Esophagus squamous epithelium (tissue), 5 donors: ENCODE results near the gene RASGRP1. TPM values are rescaled to one million over a fixed set of nuclear protein-coding genes. Genes with fewer than 3 reads are reported as not detected.

Source experiments
- DNase-seq: peaks from one replicate; lab custom pipeline; 2025; lab: John Stamatoyannopoulos, UW
- H3K27ac ChIP-seq, 4 donors: fragments of 200-600 bp; sonication (generic); one replicate each; pipeline ENCODE4 v1.5.1; 2016 to 2019; ENCODE audit warnings: mild to moderate bottlenecking in 1 of 4
- H3K27me3 ChIP-seq, 4 donors: fragments of 200-600 bp; sonication (generic); 1 replicate in 3 of 4; 2 replicates in 1 of 4; pipeline versions ENCODE4 v1.5.1 to v1.6.0; 2017 to 2021; ENCODE audit warnings: antibody characterized with exemption in 1 of 4
- H3K36me3 ChIP-seq, 3 donors: fragments of 200-600 bp; sonication (generic); one replicate each; pipeline ENCODE4 v1.5.1; 2016 to 2019
- H3K4me1 ChIP-seq, 3 donors: fragments of 200-600 bp; sonication (generic); one replicate each; pipeline ENCODE4 v1.5.1; 2017 to 2019
- H3K4me3 ChIP-seq, 4 donors: fragments of 200-600 bp; sonication (generic); 1 replicate in 3 of 4; 2 replicates in 1 of 4; pipeline ENCODE4 v1.5.1; 2016 to 2019; ENCODE audit warnings: mild to moderate bottlenecking in 2 of 4, moderate library complexity in 1 of 4
- H3K9me3 ChIP-seq, 3 donors: fragments of 200-600 bp; sonication (generic); one replicate each; pipeline ENCODE4 v1.5.1; 2016 to 2019
- CTCF ChIP-seq, 6 experiments: fragments of 450-650 bp in 4 of 6; fragments of 200-600 bp in 2 of 6; sonication (generic) in 2 of 6; IDR thresholded peaks; one replicate each; pipeline ENCODE4 v1.5.1; 2016 to 2019; ENCODE audit warnings: antibody characterized with exemption in 6 of 6, mild to moderate bottlenecking in 4 of 6, moderate library complexity in 4 of 6
- POLR2A ChIP-seq, 4 donors: fragments of 450-650 bp; IDR thresholded peaks; one replicate each; pipeline ENCODE4 v1.6.1; 2017; ENCODE audit warnings: antibody characterized with exemption in 4 of 4, mild to moderate bottlenecking in 4 of 4, moderate library complexity in 3 of 4
- WGBS, 2 donors: methylation state at CpG; one replicate each; pipeline ENCODE4 v1.1.5; 2018; 5-methylcytosine and 5-hydroxymethylcytosine counted together
- intact Hi-C: fragments of 100-400 bp; cut with DNase I; formaldehyde crosslinking; loops from one replicate; pipeline ENCODE4 v1.15.0; 2022
- total RNA-seq, 4 donors: library from RNA; depleted of rRNA; stranded (reverse); fragments of >200 nt; gene quantifications; one replicate each; pipeline ENCODE4 v1.1.0, GENCODE V29; 2016
- donor health status: DM: yes; HTN: yes; CAD: no.

Gene RASGRP1
- total RNA-seq, 4 donors from 2014 or later = 9.2 to 16.0 (median 12.2) TPM

GRCh38 chr15:38610748-38611147 is 46.1 kb upstream of the RASGRP1 start:
- no peaks in the 10 kb centered on the region for H3K36me3 ChIP-seq
- H3K4me1 ChIP-seq = peaks cover 5 to 53% (median 5%) of the 10 kb centered on the region in 3 donors
- intact Hi-C loops = no loop called here
- no peaks in the 10 kb centered on the region for H3K27me3 ChIP-seq
- H3K9me3 ChIP-seq = no peaks in the 10 kb centered on the region
- peak overlapping the region; percentile 50 to 75 (median 63) for H3K27ac ChIP-seq
- 66 to 84% methylated on average over 7 of the region's 7 CpGs for WGBS, 2 donors
- no peak for DNase-seq
- H3K4me3 ChIP-seq = no peak overlapping the region
- TF ChIP-seq CTCF (IDR thresholded peaks at IDR 0.05) (no peak), POLR2A (IDR thresholded peaks at IDR 0.05) (no peak)

- H3K4me3 ChIP-seq = no peak overlapping the region
- WGBS, 2 donors = 60 to 75% methylated on average over 4 of the region's 4 CpGs
- H3K36me3 ChIP-seq = no peaks in the 10 kb centered on the region
- no peaks in the 10 kb centered on the region for H3K9me3 ChIP-seq
- peak overlapping the region; percentile 18 to 75 (median 63) for H3K27ac ChIP-seq
- intact Hi-C loops = no loop called here
- no peaks in the 10 kb centered on the region for H3K27me3 ChIP-seq
- TF ChIP-seq CTCF (IDR thresholded peaks at IDR 0.05) = no peak
- TF ChIP-seq POLR2A (IDR thresholded peaks at IDR 0.05) = no peak
- peaks cover 5 to 53% (median 5%) of the 10 kb centered on the region in 3 donors for H3K4me1 ChIP-seq
- no peak for DNase-seq
These were observed 44.6 kb upstream of the RASGRP1 start for GRCh38 chr15:38609097-38609738.

- H3K9me3 ChIP-seq = no peaks in the 10 kb centered on the region
- TF ChIP-seq POLR2A (IDR thresholded peaks at IDR 0.05) (no peak), CTCF (IDR thresholded peaks at IDR 0.05) (no peak)
- H3K36me3 ChIP-seq = no peaks in the 10 kb centered on the region
- WGBS, 2 donors = 51% methylated on average over 7 of the region's 7 CpGs
- intact Hi-C loops = no loop called here
- peaks cover 5 to 53% (median 5%) of the 10 kb centered on the region in 3 donors for H3K4me1 ChIP-seq
- peak overlapping the region; percentile 34 to 75 (median 63) for H3K27ac ChIP-seq
- no peaks in the 10 kb centered on the region for H3K27me3 ChIP-seq
- H3K4me3 ChIP-seq = no peak overlapping the region
- no peak for DNase-seq
These were observed 44.1 kb upstream of the RASGRP1 start for GRCh38 chr15:38608682-38609081.

DNA sequence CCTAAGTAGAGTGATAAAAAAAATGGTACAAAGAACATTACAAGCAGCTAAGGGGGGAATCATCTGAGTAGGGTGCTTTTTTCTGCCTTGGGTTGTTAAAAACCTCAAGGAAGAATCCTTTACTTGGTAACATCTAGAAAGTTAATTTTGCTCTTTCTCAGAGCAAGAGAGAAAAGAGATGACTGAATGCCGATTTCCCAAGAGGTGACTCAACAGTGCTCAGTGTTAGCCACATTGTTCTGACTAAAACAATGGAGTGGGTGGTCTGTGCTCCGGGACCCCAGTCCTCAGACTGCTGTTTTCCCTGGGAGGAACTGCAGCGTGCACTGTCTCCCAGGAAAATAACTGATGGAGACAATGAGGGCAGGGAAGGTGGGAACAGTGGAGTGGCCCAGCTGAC is 41.1 kb upstream of the RASGRP1 start:
- TF ChIP-seq POLR2A (IDR thresholded peaks at IDR 0.05) (no peak), CTCF (IDR thresholded peaks at IDR 0.05) (no peak)
- 34 to 58% methylated on average over 3 of the region's 3 CpGs for WGBS, 2 donors
- no peak for DNase-seq
- no peak overlapping the region for H3K27ac ChIP-seq
- H3K4me1 ChIP-seq = peaks cover 0 to 27% (median 5%) of the 10 kb centered on the region in 3 donors
- H3K27me3 ChIP-seq = no peaks in the 10 kb centered on the region
- H3K36me3 ChIP-seq = no peaks in the 10 kb centered on the region
- no peaks in the 10 kb centered on the region for H3K9me3 ChIP-seq
- no peak overlapping the region for H3K4me3 ChIP-seq
- intact Hi-C loops = no loop called here

DNA sequence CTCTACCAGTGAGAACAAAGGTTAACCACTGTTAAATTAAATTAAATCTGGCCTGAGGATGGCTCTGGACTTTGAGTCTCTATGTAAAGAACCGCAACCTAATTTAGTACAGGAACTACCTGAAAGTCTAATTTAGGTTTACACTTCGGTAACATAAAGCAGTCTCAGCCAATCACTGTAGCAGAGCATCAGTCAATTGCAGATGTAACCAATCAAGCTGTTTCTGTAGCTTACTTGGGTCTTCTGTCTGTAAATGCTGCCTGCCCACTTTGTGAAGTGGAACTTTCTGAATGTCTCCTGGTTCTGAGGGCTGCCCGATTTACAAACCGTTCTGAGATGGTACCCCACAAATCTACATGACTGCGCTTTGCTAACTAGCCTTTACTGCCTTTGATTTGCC is 39.1 kb upstream of the RASGRP1 start:
- Histone ChIP-seq H3K4me1 (peaks cover 0 to 6% (median 0%) of the 10 kb centered on the region in 3 donors), H3K4me3 (no peak overlapping the region), H3K9me3 (no peaks in the 10 kb centered on the region), H3K27ac (no peak overlapping the region), H3K27me3 (no peaks in the 10 kb centered on the region), H3K36me3 (no peaks in the 10 kb centered on the region)
- TF ChIP-seq POLR2A (IDR thresholded peaks at IDR 0.05) (no peak), CTCF (IDR thresholded peaks at IDR 0.05) (no peak)
- intact Hi-C loops = no loop called here
- no peak for DNase-seq
- 88 to 95% methylated on average over 5 of the region's 5 CpGs for WGBS, 2 donors
